IPS-15b (cell line): ENCODE data around the gene EED.

ENCODE experiments used
- H3K27me3 ChIP-seq: one replicate; pipeline ENCODE4 v1.6.1; 2013; ENCODE audit warnings: low read length; ENCODE audit not compliant: control insufficient read depth, insufficient read depth
- H3K36me3 ChIP-seq: one replicate; pipeline ENCODE4 v1.6.1; 2013; ENCODE audit warnings: low read length; ENCODE audit not compliant: control insufficient read depth, insufficient read depth
- H3K4me1 ChIP-seq: one replicate; pipeline ENCODE4 v1.6.1; 2013; ENCODE audit warnings: mild to moderate bottlenecking, low read length; ENCODE audit not compliant: control insufficient read depth, insufficient read depth
- H3K4me3 ChIP-seq: one replicate; pipeline ENCODE4 v1.5.1; 2013; ENCODE audit warnings: low read depth, low read length
- H3K9ac ChIP-seq: one replicate; pipeline ENCODE4 v1.6.1; 2013; ENCODE audit warnings: low read depth, mild to moderate bottlenecking, low read length
- H3K9me3 ChIP-seq: one replicate; pipeline ENCODE4 v1.6.1; 2013; ENCODE audit warnings: mild to moderate bottlenecking, low read length; ENCODE audit not compliant: control insufficient read depth, insufficient read depth

The EED gene

GRCh38 chr11:86261328-86261727 lies 16.8 kb downstream of the EED start:
- Histone ChIP-seq H3K4me1 (no peaks in the 10 kb centered on the region), H3K4me3 (no peak overlapping the region), H3K9me3 (no peaks in the 10 kb centered on the region), H3K36me3 (no peaks in the 10 kb centered on the region), H3K27me3 (no peaks in the 10 kb centered on the region), H3K9ac (no peak overlapping the region)

GRCh38 chr11:86262387-86262786 lies 17.8 kb downstream of the EED start:
- H3K36me3 ChIP-seq = no peaks in the 10 kb centered on the region

GRCh38 chr11:86264649-86265048 lies 20.1 kb downstream of the EED start:
- no peak overlapping the region for H3K9ac ChIP-seq
- H3K9me3 ChIP-seq = no peaks in the 10 kb centered on the region
- H3K4me1 ChIP-seq = no peaks in the 10 kb centered on the region
- H3K4me3 ChIP-seq = no peak overlapping the region
- H3K36me3 ChIP-seq = no peaks in the 10 kb centered on the region
- no peaks in the 10 kb centered on the region for H3K27me3 ChIP-seq

More at GRCh38 chr11:86262387-86262786, 17.8 kb downstream of the EED start:
- no peak overlapping the region for H3K4me3 ChIP-seq
- H3K27me3 ChIP-seq = no peaks in the 10 kb centered on the region
- H3K9ac ChIP-seq = no peak overlapping the region
- no peaks in the 10 kb centered on the region for H3K4me1 ChIP-seq
- H3K9me3 ChIP-seq = no peaks in the 10 kb centered on the region

- Histone ChIP-seq H3K4me1 (no peaks in the 10 kb centered on the region), H3K36me3 (no peaks in the 10 kb centered on the region), H3K4me3 (no peak overlapping the region), H3K27me3 (no peaks in the 10 kb centered on the region), H3K9ac (no peak overlapping the region), H3K9me3 (no peaks in the 10 kb centered on the region)
These were observed 20.6 kb downstream of the EED start for GRCh38 chr11:86265194-86265593.

- no peak overlapping the region for H3K4me3 ChIP-seq
- no peak overlapping the region for H3K9ac ChIP-seq
- H3K36me3 ChIP-seq = no peaks in the 10 kb centered on the region
- no peaks in the 10 kb centered on the region for H3K27me3 ChIP-seq
- no peaks in the 10 kb centered on the region for H3K4me1 ChIP-seq
- H3K9me3 ChIP-seq = no peaks in the 10 kb centered on the region
These were observed 25.1 kb downstream of the EED start for GRCh38 chr11:86269645-86270044.

GRCh38 chr11:86274503-86274902 lies 29.9 kb downstream of the EED start:
- Histone ChIP-seq H3K4me3 (no peak overlapping the region), H3K9ac (no peak overlapping the region), H3K9me3 (no peaks in the 10 kb centered on the region), H3K36me3 (peaks cover 4% of the 10 kb centered on the region), H3K4me1 (no peaks in the 10 kb centered on the region), H3K27me3 (no peaks in the 10 kb centered on the region)

GRCh38 chr11:86274999-86275398 lies 30.4 kb downstream of the EED start:
- H3K4me1 ChIP-seq = no peaks in the 10 kb centered on the region
- no peak overlapping the region for H3K9ac ChIP-seq
- no peaks in the 10 kb centered on the region for H3K9me3 ChIP-seq
- peaks cover 4% of the 10 kb centered on the region for H3K36me3 ChIP-seq
- no peak overlapping the region for H3K4me3 ChIP-seq
- H3K27me3 ChIP-seq = no peaks in the 10 kb centered on the region

GRCh38 chr11:86275493-86276370 lies 31.2 kb downstream of the EED start:
- Histone ChIP-seq H3K36me3 (peaks cover 4% of the 10 kb centered on the region), H3K9me3 (no peaks in the 10 kb centered on the region), H3K4me1 (no peaks in the 10 kb centered on the region), H3K27me3 (no peaks in the 10 kb centered on the region), H3K4me3 (no peak overlapping the region), H3K9ac (no peak overlapping the region)

GRCh38 chr11:86277741-86278140 lies 33.2 kb downstream of the EED start:
- H3K4me3 ChIP-seq = no peak overlapping the region
- H3K27me3 ChIP-seq = no peaks in the 10 kb centered on the region
- no peak overlapping the region for H3K9ac ChIP-seq
- peaks cover 4% of the 10 kb centered on the region for H3K36me3 ChIP-seq
- H3K4me1 ChIP-seq = no peaks in the 10 kb centered on the region
- no peaks in the 10 kb centered on the region for H3K9me3 ChIP-seq

- H3K4me1 ChIP-seq = no peaks in the 10 kb centered on the region
- no peaks in the 10 kb centered on the region for H3K27me3 ChIP-seq
- H3K9ac ChIP-seq = no peak overlapping the region
- no peak overlapping the region for H3K4me3 ChIP-seq
- peaks cover 4% of the 10 kb centered on the region for H3K36me3 ChIP-seq
- no peaks in the 10 kb centered on the region for H3K9me3 ChIP-seq
These were observed 33.7 kb downstream of the EED start for GRCh38 chr11:86278226-86278625.

GRCh38 chr11:86279747-86280146 lies 35.2 kb downstream of the EED start:
- H3K4me1 ChIP-seq = no peaks in the 10 kb centered on the region
- peaks cover 4% of the 10 kb centered on the region for H3K36me3 ChIP-seq
- no peak overlapping the region for H3K9ac ChIP-seq
- no peaks in the 10 kb centered on the region for H3K9me3 ChIP-seq
- H3K4me3 ChIP-seq = no peak overlapping the region
- H3K27me3 ChIP-seq = no peaks in the 10 kb centered on the region

- H3K4me1 ChIP-seq = no peaks in the 10 kb centered on the region
- no peaks in the 10 kb centered on the region for H3K27me3 ChIP-seq
- no peaks in the 10 kb centered on the region for H3K9me3 ChIP-seq
- no peak overlapping the region for H3K9ac ChIP-seq
- H3K36me3 ChIP-seq = no peaks in the 10 kb centered on the region
- no peak overlapping the region for H3K4me3 ChIP-seq
These were observed 42.9 kb downstream of the EED start for GRCh38 chr11:86287468-86287796.
